Motor neuron (in vitro differentiated cells): ENCODE measurements around the gene BMAL1. TPM values are rescaled to one million over a fixed set of nuclear protein-coding genes. Genes with fewer than 3 reads are reported as not detected.

Source experiments
- ATAC-seq, 8 experiments: fragments of 200-7000 bp; cut with Tn5 transposase; replicated peaks in 6 of 8; 2 replicates each; pipeline ENCODE4 v1.8.0; 2021; ENCODE audit warnings: mild to moderate bottlenecking in 8 of 8, moderate library complexity in 8 of 8
- H3K27ac ChIP-seq, 2 donors: fragments of 250-450 bp; sonication (Bioruptor Pico); 2 replicates each; pipeline ENCODE4 v1.9.0; 2021; ENCODE audit warnings: antibody characterized with exemption in 2 of 2, mild to moderate bottlenecking in 2 of 2, moderate library complexity in 1 of 2
- H3K4me1 ChIP-seq, 2 donors: fragments of 250-450 bp; sonication (Bioruptor Pico); replicated peaks in 1 of 2; 2 replicates each; pipeline ENCODE4 v1.6.1; 2021; ENCODE audit warnings: antibody characterized with exemption in 2 of 2, mild to moderate bottlenecking in 2 of 2, moderate library complexity in 1 of 2
- H3K4me3 ChIP-seq, 5 donors: fragments of 250-450 bp; sonication (Bioruptor Pico); 2 replicates each; pipeline ENCODE4 v1.9.0; 2021; ENCODE audit warnings: antibody characterized with exemption in 5 of 5, mild to moderate bottlenecking in 5 of 5, moderate library complexity in 4 of 5
- WGBS, 10 experiments: fragments of 450-650 bp; shearing (Covaris generic); methylation state at CpG; one replicate each; pipeline ENCODE4 v1.0.0; 2022; 5-methylcytosine and 5-hydroxymethylcytosine counted together
- in situ Hi-C, 9 experiments: fragments of 400-800 bp; cut with MboI; loops; one replicate each; pipeline ENCODE4 v1.15.0; 2021; ENCODE audit warnings: low sequenced_read_pairs in 9 of 9, low pct_unique_long_range_greater_than_20kb in 2 of 9; ENCODE audit not compliant: unreplicated experiment in 9 of 9
- total RNA-seq, 8 experiments: library from RNA; unstranded; fragments of 300-600 nt; gene quantifications; 2 replicates each; pipeline versions ENCODE4 v1.2.3 to v1.2.4, GENCODE V29; 2022

Gene BMAL1
- total RNA-seq, result 10 to 100 TPM in 3 of 8 experiments, 1 to 10 TPM in 5; 2.0 to 23.3 (median 6.1) TPM

- H3K4me1 ChIP-seq, result peaks cover 4 to 9% of the 10 kb centered on the region in 2 donors
- no peak within 1 kb of the TSS for H3K27ac ChIP-seq
- in situ Hi-C loops, result no loop called here
- 0% methylated on average over 3 of the region's 95 CpGs; no CpG with 5 or more reads in 9 of the 10 experiments for WGBS, 10 experiments
- H3K4me3 ChIP-seq, result peak within 1 kb of the TSS; percentile 58 to 88 (median 74)
- ATAC-seq, result peak; percentile 9 to 39 (median 30)
These were observed at the start of gene BMAL1 for GRCh38 chr11:13277768-13278608. BMAL1 (plus strand) TSS chr11:13277790; CDS start chr11:13354309, 76,519 bp downstream.

- H3K4me1 ChIP-seq, result peaks cover 16 to 23% of the 10 kb centered on the region in 2 donors
These were observed 49.0 kb upstream of the BMAL1 start for GRCh38 chr11:13228572-13228971.

GRCh38 chr11:13229136-13229535, 48.5 kb upstream of the BMAL1 start:
- Histone ChIP-seq H3K4me1 (peaks cover 16 to 23% of the 10 kb centered on the region in 2 donors), H3K4me3 (no peak overlapping the region), H3K27ac (no peak overlapping the region)
- WGBS, 10 experiments, result 0 to 71% (median 40%) methylated on average over 1 to 2 of the region's 4 CpGs; no CpG with 5 or more reads in 4 of the 10 experiments
- ATAC-seq, result peak in 6 of 8 experiments; percentile 9 to 40 (median 20)
- in situ Hi-C loops, result loop anchor here in 2 of 9 experiments (25.0 kb wide), 2 partner anchors 92 to 108 kb away; no protein-coding TSS in a partner anchor

More at GRCh38 chr11:13228572-13228971, 49.0 kb upstream of the BMAL1 start:
- ATAC-seq, result peak in 2 of 8 experiments; percentile 11 to 17
- in situ Hi-C loops, result loop anchor here in 2 of 9 experiments (25.0 kb wide), 2 partner anchors 91 to 109 kb away; no protein-coding TSS in a partner anchor
- no peak overlapping the region for H3K4me3 ChIP-seq
- no peak overlapping the region for H3K27ac ChIP-seq
- WGBS, 10 experiments, result 68 to 100% (median 82%) methylated on average over 1 to 4 of the region's 4 CpGs

- peak in 5 of 8 experiments; percentile 26 to 57 (median 56) for ATAC-seq
- WGBS, 10 experiments, result 0 to 86% (median 27%) methylated on average over 1 to 2 of the region's 2 CpGs
- no peak overlapping the region for H3K4me3 ChIP-seq
These were observed 47.8 kb upstream of the BMAL1 start for GRCh38 chr11:13229711-13230318.

GRCh38 chr11:13233173-13233745, 44.3 kb upstream of the BMAL1 start:
- in situ Hi-C loops, result loop anchor here in 2 of 9 experiments (25.0 kb wide), 2 partner anchors 96 to 104 kb away; no protein-coding TSS in a partner anchor
- no peak overlapping the region for H3K27ac ChIP-seq
- no peak overlapping the region for H3K4me3 ChIP-seq
- no peak for ATAC-seq
- peaks cover 16 to 28% of the 10 kb centered on the region in 2 donors for H3K4me1 ChIP-seq
- WGBS, 10 experiments, result 57 to 100% (median 68%) methylated on average over 1 of the region's 1 CpG; no CpG with 5 or more reads in 4 of the 10 experiments

More at GRCh38 chr11:13229711-13230318, 47.8 kb upstream of the BMAL1 start:
- H3K27ac ChIP-seq, result no peak overlapping the region
- in situ Hi-C loops, result loop anchor here in 2 of 9 experiments (25.0 kb wide), 2 partner anchors 93 to 107 kb away; no protein-coding TSS in a partner anchor
- H3K4me1 ChIP-seq, result peaks cover 16 to 23% of the 10 kb centered on the region in 2 donors

GRCh38 chr11:13235895-13236294, 41.7 kb upstream of the BMAL1 start:
- H3K4me3 ChIP-seq, result no peak overlapping the region
- H3K27ac ChIP-seq, result no peak overlapping the region
- no peak for ATAC-seq
- WGBS, 10 experiments, result 40 to 100% (median 69%) methylated on average over 1 to 2 of the region's 3 CpGs; no CpG with 5 or more reads in 4 of the 10 experiments
- H3K4me1 ChIP-seq, result peaks cover 0 to 5% of the 10 kb centered on the region in 2 donors
- in situ Hi-C loops, result loop anchor here in 2 of 9 experiments (25.0 kb wide), 2 partner anchors 99 to 101 kb away; no protein-coding TSS in a partner anchor

- peaks cover 0 to 5% of the 10 kb centered on the region in 2 donors for H3K4me1 ChIP-seq
- no peak for ATAC-seq
- in situ Hi-C loops, result loop anchor here in 2 of 9 experiments (25.0 kb wide), 2 partner anchors 99 to 101 kb away; no protein-coding TSS in a partner anchor
- WGBS, 10 experiments, result 40 to 81% (median 52%) methylated on average over 1 to 2 of the region's 2 CpGs; no CpG with 5 or more reads in 2 of the 10 experiments
- H3K4me3 ChIP-seq, result no peak overlapping the region
- H3K27ac ChIP-seq, result no peak overlapping the region
These were observed 41.0 kb upstream of the BMAL1 start for GRCh38 chr11:13236626-13237025.

GRCh38 chr11:13237761-13238160, 39.8 kb upstream of the BMAL1 start:
- WGBS, 10 experiments, result 30 to 100% (median 66%) methylated on average over 1 to 7 of the region's 7 CpGs
- peak in 3 of 8 experiments; percentile 27 to 65 (median 62) for ATAC-seq

GRCh38 chr11:13238879-13239514, 38.6 kb upstream of the BMAL1 start:
- H3K27ac ChIP-seq, result no peak overlapping the region
- H3K4me1 ChIP-seq, result peaks cover 0 to 5% of the 10 kb centered on the region in 2 donors
- in situ Hi-C loops, result loop anchor here in 2 of 9 experiments (25.0 kb wide), 2 partner anchors 98 to 102 kb away; no protein-coding TSS in a partner anchor
- 20 to 100% (median 44%) methylated on average over 1 to 4 of the region's 4 CpGs; no CpG with 5 or more reads in 2 of the 10 experiments for WGBS, 10 experiments
- H3K4me3 ChIP-seq, result no peak overlapping the region
- peak in 4 of 8 experiments; percentile 46 to 80 (median 57) for ATAC-seq

More at GRCh38 chr11:13237761-13238160, 39.8 kb upstream of the BMAL1 start:
- Histone ChIP-seq H3K27ac (no peak overlapping the region), H3K4me3 (no peak overlapping the region), H3K4me1 (peaks cover 0 to 5% of the 10 kb centered on the region in 2 donors)
- in situ Hi-C loops, result loop anchor here in 2 of 9 experiments (25.0 kb wide), 2 partner anchors 100 kb away; no protein-coding TSS in a partner anchor

GRCh38 chr11:13242564-13242963, 35.0 kb upstream of the BMAL1 start:
- Histone ChIP-seq H3K4me3 (no peak overlapping the region), H3K27ac (no peak overlapping the region), H3K4me1 (peaks cover 0 to 8% of the 10 kb centered on the region in 2 donors)
- WGBS, 10 experiments, result 4 to 100% (median 73%) methylated on average over 1 to 3 of the region's 3 CpGs
- peak in 3 of 8 experiments; percentile 79 to 91 (median 86) for ATAC-seq
- in situ Hi-C loops, result loop anchor here in 2 of 9 experiments (25.0 kb wide), 2 partner anchors 95 to 105 kb away; no protein-coding TSS in a partner anchor

GRCh38 chr11:13247606-13248296, 29.8 kb upstream of the BMAL1 start:
- 35 to 83% (median 61%) methylated on average over 1 to 5 of the region's 5 CpGs for WGBS, 10 experiments
- in situ Hi-C loops, result loop anchor here in 2 of 9 experiments (25.0 kb wide), 2 partner anchors 90 to 110 kb away; no protein-coding TSS in a partner anchor
- ATAC-seq, result peak in 4 of 8 experiments; percentile 70 to 91 (median 84)

More at GRCh38 chr11:13247606-13248296, 29.8 kb upstream of the BMAL1 start:
- Histone ChIP-seq H3K27ac (peak overlapping the region in 1 of 2 donors; percentile 37), H3K4me1 (peaks cover 0 to 11% of the 10 kb centered on the region in 2 donors), H3K4me3 (no peak overlapping the region)
